H1 (cell line): Measurements from ENCODE around the gene ADAT3. TPM values are rescaled to one million over a fixed set of nuclear protein-coding genes. Genes with fewer than 3 reads are reported as not detected.

Source experiments
- CTCF ChIA-PET: fragments of 300-600 bp; sonication (Branson Sonifier 250); formaldehyde crosslinking; loops from one replicate; lab custom pipeline; 2021; ENCODE audit not compliant: partially characterized antibody; lab: Charles Lee
- POLR2A ChIA-PET: fragments of 300-600 bp; sonication (Branson Sonifier 250); formaldehyde crosslinking; loops from one replicate; lab custom pipeline; 2021; ENCODE audit warnings: inconsistent platforms; ENCODE audit not compliant: partially characterized antibody; lab: Charles Lee
- DNase-seq, 2 experiments: peaks; one replicate each; pipeline versions ENCODE4 v3.0.0 to v3.0.0-alpha.2; 2010 to 2022; ENCODE audit warnings: low spot score in 2 of 2, low read depth in 1 of 2, mixed read lengths in 1 of 2
- FAIRE-seq: peaks from 2 replicates; lab custom pipeline; 2011; peaks lifted over from hg19 to GRCh38; lab: Jason Lieb, UNC
- H2AFZ ChIP-seq: 2 replicates; pipeline ENCODE4 v1.8.1; 2012; ENCODE audit warnings: low read length, inconsistent platforms
- H2AK5ac ChIP-seq: 2 replicates; pipeline ENCODE4 v1.6.1; 2013; ENCODE audit warnings: low read depth, low read length
- H2BK120ac ChIP-seq: replicated peaks from 2 replicates; pipeline ENCODE3; 2013; ENCODE audit warnings: low read depth, low read length, inconsistent platforms
- H2BK12ac ChIP-seq: 2 replicates; pipeline ENCODE4 v1.6.1; 2013; ENCODE audit warnings: low read depth, low read length
- H2BK15ac ChIP-seq: 2 replicates; pipeline ENCODE4 v1.6.1; 2013; ENCODE audit warnings: low read length
- H2BK20ac ChIP-seq: 2 replicates; pipeline ENCODE4 v1.6.1; 2013; ENCODE audit warnings: low read length
- H2BK5ac ChIP-seq: 2 replicates; pipeline ENCODE4 v1.6.1; 2013; ENCODE audit warnings: low read depth, low read length
- H3K14ac ChIP-seq: 2 replicates; pipeline ENCODE4 v1.6.1; 2013; ENCODE audit warnings: inconsistent platforms; ENCODE audit not compliant: insufficient read length
- H3K18ac ChIP-seq: 2 replicates; pipeline ENCODE4 v1.6.1; 2013; ENCODE audit warnings: low read length; ENCODE audit errors: extremely low read depth
- H3K23ac ChIP-seq: 2 replicates; pipeline ENCODE4 v1.6.1; 2013; ENCODE audit warnings: inconsistent platforms; ENCODE audit not compliant: insufficient read length
- H3K23me2 ChIP-seq: 2 replicates; pipeline ENCODE4 v1.6.1; 2013; ENCODE audit warnings: low read depth, low read length
- H3K27ac ChIP-seq: 2 replicates; pipeline ENCODE4 v1.6.1; 2011; ENCODE audit warnings: low read depth, low read length, inconsistent platforms
- H3K27me3 ChIP-seq, 4 experiments: replicated peaks in 1 of 4; 1 replicate in 1 of 4; 2 replicates in 3 of 4; pipeline versions ENCODE4 v1.6.1 to v1.8.1; 2011 to 2013; ENCODE audit warnings: low read length in 3 of 4, mild to moderate bottlenecking in 3 of 4, inconsistent platforms in 2 of 4, mixed read lengths in 2 of 4, moderate library complexity in 1 of 4; ENCODE audit not compliant: control insufficient read depth in 3 of 4, insufficient read depth in 3 of 4; ENCODE audit errors: extremely low read depth in 1 of 4
- H3K36me3 ChIP-seq, 4 experiments: 2 replicates each; pipeline versions ENCODE4 v1.6.1 to v1.8.1; 2011 to 2013; ENCODE audit warnings: mild to moderate bottlenecking in 4 of 4, low read length in 3 of 4, moderate library complexity in 2 of 4, control low read depth in 1 of 4, inconsistent platforms in 1 of 4; ENCODE audit not compliant: insufficient read depth in 4 of 4, control insufficient read depth in 2 of 4
- H3K4ac ChIP-seq: replicated peaks from 2 replicates; pipeline ENCODE3; 2013; ENCODE audit warnings: low read length, low read depth, mixed read lengths, inconsistent platforms; ENCODE audit not compliant: insufficient read length
- H3K4me1 ChIP-seq, 4 experiments: replicated peaks in 1 of 4; 1 replicate in 1 of 4; 2 replicates in 3 of 4; pipeline versions ENCODE4 v1.6.1 to v1.8.1; 2011 to 2013; ENCODE audit warnings: low read length in 3 of 4, inconsistent platforms in 2 of 4, mixed read lengths in 1 of 4; ENCODE audit not compliant: insufficient read depth in 4 of 4, control insufficient read depth in 3 of 4
- H3K4me2 ChIP-seq, 2 experiments: 2 replicates each; pipeline versions ENCODE4 v1.6.1 to v1.8.1; 2011 to 2013; ENCODE audit warnings: low read depth in 2 of 2, low read length in 2 of 2, control low read depth in 1 of 2, inconsistent platforms in 1 of 2, mild to moderate bottlenecking in 1 of 2; ENCODE audit not compliant: insufficient read depth in 1 of 2
- H3K4me3 ChIP-seq, 4 experiments: fragments of 200-600, 300-600 bp in 1 of 4; sonication (generic), shearing (Covaris generic), sonication (Bioruptor Twin) in 1 of 4; 2 replicates each; pipeline versions ENCODE4 v1.5.1 to v1.8.1; 2011 to 2016; ENCODE audit warnings: low read length in 4 of 4, low read depth in 3 of 4, control low read depth in 2 of 4, inconsistent platforms in 2 of 4, mild to moderate bottlenecking in 2 of 4, mixed read lengths in 1 of 4, moderate library complexity in 1 of 4; ENCODE audit not compliant: insufficient read depth in 2 of 4; ENCODE audit errors: extremely low read depth in 1 of 4
- H3K56ac ChIP-seq: replicated peaks from 2 replicates; pipeline ENCODE3; 2013; ENCODE audit warnings: low read depth, mild to moderate bottlenecking, mixed read lengths, low read length, inconsistent platforms; ENCODE audit not compliant: insufficient read length
- H3K79me1 ChIP-seq: 2 replicates; pipeline ENCODE4 v1.6.1; 2013; ENCODE audit warnings: low read depth, low read length, control low read depth
- H3K79me2 ChIP-seq, 2 experiments: 2 replicates each; pipeline versions ENCODE4 v1.6.1 to v1.8.1; 2012 to 2013; ENCODE audit warnings: low read length in 2 of 2, mild to moderate bottlenecking in 2 of 2, inconsistent platforms in 1 of 2; ENCODE audit not compliant: insufficient read depth in 2 of 2, control insufficient read depth in 1 of 2
- H3K9ac ChIP-seq, 4 experiments: replicated peaks in 1 of 4; 1 replicate in 1 of 4; 2 replicates in 3 of 4; pipeline versions ENCODE4 v1.6.1 to v1.8.1; 2011 to 2013; ENCODE audit warnings: low read depth in 3 of 4, low read length in 3 of 4, control low read depth in 2 of 4, mild to moderate bottlenecking in 2 of 4, moderate library complexity in 2 of 4, inconsistent platforms in 1 of 4; ENCODE audit errors: extremely low read depth in 1 of 4
- H3K9me3 ChIP-seq, 2 experiments: 2 replicates each; pipeline versions ENCODE4 v1.6.1 to v1.8.1; 2012 to 2013; ENCODE audit warnings: mild to moderate bottlenecking in 2 of 2, moderate library complexity in 2 of 2, control low read depth in 1 of 2, inconsistent platforms in 1 of 2, low read depth in 1 of 2, low read length in 1 of 2, mixed read lengths in 1 of 2; ENCODE audit not compliant: insufficient read depth in 2 of 2
- H4K20me1 ChIP-seq, 2 experiments: replicated peaks in 1 of 2; 2 replicates each; pipeline versions ENCODE3 to v1.8.1; 2011 to 2013; ENCODE audit warnings: inconsistent platforms in 2 of 2, low read length in 2 of 2, mild to moderate bottlenecking in 1 of 2; ENCODE audit not compliant: insufficient read depth in 2 of 2, control insufficient read depth in 1 of 2
- H4K5ac ChIP-seq: 2 replicates; pipeline ENCODE4 v1.6.1; 2013; ENCODE audit warnings: low read length, low read depth, mixed read lengths, inconsistent platforms; ENCODE audit not compliant: insufficient read length
- H4K8ac ChIP-seq: 2 replicates; pipeline ENCODE4 v1.8.0; 2013; ENCODE audit warnings: mild to moderate bottlenecking, moderate library complexity, low read length, inconsistent platforms; ENCODE audit not compliant: insufficient read depth; ENCODE audit errors: extremely low read depth
- H4K91ac ChIP-seq: replicated peaks from 2 replicates; pipeline ENCODE3; 2013; ENCODE audit warnings: low read length, mixed read lengths, inconsistent platforms; ENCODE audit not compliant: insufficient read length
- CBX8 ChIP-seq: fragments of 300-800, 300-1000 bp; sonication (generic); IDR thresholded peaks from 2 replicates; pipeline ENCODE4 v1.7.1; 2016; ENCODE audit warnings: low read depth, low read length, borderline replicate concordance
- CEBPB ChIP-seq: IDR thresholded peaks from 2 replicates; pipeline ENCODE4 v1.6.1; 2012; ENCODE audit warnings: low read depth, low read length
- EZH2 ChIP-seq: fragments of 200-600 bp; sonication (generic); IDR thresholded peaks from 2 replicates; pipeline ENCODE4 v1.7.1; 2012; ENCODE audit warnings: low read depth, mild to moderate bottlenecking, moderate library complexity, low read length, inconsistent platforms; ENCODE audit not compliant: severe bottlenecking
- FOSL1 ChIP-seq: IDR thresholded peaks from 2 replicates; pipeline ENCODE4 v1.6.1; 2011; ENCODE audit warnings: mild to moderate bottlenecking, low read depth, low read length, moderate library complexity; ENCODE audit not compliant: insufficient read depth
- GABPA ChIP-seq: IDR thresholded peaks from 2 replicates; pipeline ENCODE4 v1.6.1; 2011; ENCODE audit warnings: mild to moderate bottlenecking, low read length, moderate library complexity, borderline replicate concordance; ENCODE audit not compliant: insufficient read depth
- MAFK ChIP-seq: IDR thresholded peaks from 2 replicates; pipeline ENCODE4 v1.6.1; 2012; ENCODE audit warnings: low read depth, mild to moderate bottlenecking, improper control_type of control experiment, low read length
- NANOG ChIP-seq: IDR thresholded peaks from 2 replicates; pipeline ENCODE4 v1.6.1; 2011; ENCODE audit warnings: low read length, low read depth, mild to moderate bottlenecking, inconsistent platforms; ENCODE audit not compliant: insufficient read depth, poor library complexity, severe bottlenecking
- NRF1 ChIP-seq: IDR thresholded peaks from 2 replicates; pipeline ENCODE4 v1.6.1; 2011; ENCODE audit warnings: mild to moderate bottlenecking, low read depth, low read length, improper control_type of control experiment
- PHF8 ChIP-seq: fragments of 200-600 bp; sonication (generic); conservative IDR thresholded peaks from 2 replicates; pipeline ENCODE4 v1.7.1; 2012; ENCODE audit warnings: low read depth, mild to moderate bottlenecking, inconsistent platforms, low read length, moderate library complexity
- POU5F1 ChIP-seq: IDR thresholded peaks from 2 replicates; pipeline ENCODE4 v1.6.1; 2011; ENCODE audit warnings: low read depth, mild to moderate bottlenecking, low read length, moderate library complexity
- TBP ChIP-seq: IDR thresholded peaks from 2 replicates; pipeline ENCODE4 v1.6.1; 2011; ENCODE audit warnings: low read depth, low read length, improper control_type of control experiment
- TCF12 ChIP-seq: IDR thresholded peaks from 2 replicates; pipeline ENCODE4 v1.6.1; 2011; ENCODE audit warnings: low read depth, mild to moderate bottlenecking, low read length
- WGBS, 2 experiments: shearing (Covaris generic) in 1 of 2; methylation state at CpG; one replicate each; pipeline versions ENCODE4 v1.1.6 to v1.1.7; 2013 to 2015; ENCODE audit warnings: low lambda C conversion rate in 2 of 2, mixed read lengths in 2 of 2, inconsistent platforms in 1 of 2, low coverage in 1 of 2, missing lambda C conversion rate in 1 of 2; ENCODE audit not compliant: insufficient replicate concordance in 2 of 2, insufficient coverage in 1 of 2, insufficient read length in 1 of 2; ENCODE audit errors: extremely low coverage in 1 of 2, missing lambda C conversion rate in 1 of 2; 5-methylcytosine and 5-hydroxymethylcytosine counted together
- polyA plus RNA-seq, 7 experiments: library from polyadenylated mRNA; depleted of rRNA in 3 of 7; stranded (reverse) in 5 of 7; unstranded in 2 of 7; fragments of >200 nt in 5 of 7; fragments of 200-250 nt in 2 of 7; gene quantifications; 1 replicate in 5 of 7; 2 replicates in 1 of 7; 4 replicates in 1 of 7; pipeline versions ENCODE4 v1.2.1 to v1.2.3, GENCODE V29; 2011 to 2013; ENCODE audit warnings: missing spikeins in 2 of 7, mixed read lengths in 2 of 7
- total RNA-seq: library from RNA; stranded (reverse); fragmentation: NEBNext Ultra II Directional; extraction: Animal tissue kit (Norgen Biotek cat#: 25700); gene quantifications from 2 replicates; pipeline ENCODE4 v1.2.1, GENCODE V29; 2021

The ADAT3 gene
- total and polyA plus RNA-seq, 2 of the 8 experiments (the other 6 are each of a cell fraction or from before 2014, with no cell fraction given), result 5.4 to 10.8 TPM

- no peak overlapping the region for H2AFZ ChIP-seq
- peaks cover 39 to 49% of the 10 kb centered on the region in 2 experiments for H4K20me1 ChIP-seq
- no peak overlapping the region for H3K27ac ChIP-seq
- H3K23ac ChIP-seq, result no peak overlapping the region
- H3K9me3 ChIP-seq, result no peaks in the 10 kb centered on the region
- H4K8ac ChIP-seq, result no peak overlapping the region
- H3K18ac ChIP-seq, result no peak overlapping the region
- TF ChIP-seq NANOG (no peak), NRF1 (no peak), FOSL1 (no peak), POU5F1 (no peak), GABPA (no peak), MAFK (no peak), TBP (no peak), CEBPB (no peak), EZH2 (no peak), PHF8 (no peak), TCF12 (no peak), CBX8 (no peak)
- peaks cover 22% of the 10 kb centered on the region for H3K79me1 ChIP-seq
- H4K91ac ChIP-seq, result no peak overlapping the region
- no peak overlapping the region for H3K4ac ChIP-seq
- no peak for FAIRE-seq
- no peaks in the 10 kb centered on the region for H3K36me3 ChIP-seq
- 72% methylated on average over 8 of the region's 10 CpGs; no CpG with 5 or more reads in 1 of the 2 experiments for WGBS, 2 experiments
- H4K5ac ChIP-seq, result no peak overlapping the region
- H3K14ac ChIP-seq, result no peak overlapping the region
- H3K27me3 ChIP-seq, result peaks cover 0 to 15% (median 6%) of the 10 kb centered on the region in 4 experiments; a peak in 5 of 7 replicates
- no peak overlapping the region for H2BK5ac ChIP-seq
- no peak overlapping the region for H3K9ac ChIP-seq
- ChIA-PET POLR2A (interaction anchor here (0.9 to 1.1 kb wide), 3 partner anchors 17 to 525 kb away, joined by 3 to 4 read pairs (median 3); no protein-coding TSS in a partner anchor), CTCF (interaction anchor here (0.8 to 2.3 kb wide), 8 partner anchors 9 to 392 kb away, joined by 3 to 18 read pairs (median 6); partner anchors contain the start of gene REXO1)
- H2BK12ac ChIP-seq, result peak overlapping the region; percentile 12; the same call in 1 of the 2 replicates
- no peak overlapping the region for H2BK15ac ChIP-seq
- H2BK120ac ChIP-seq, result no peak overlapping the region
- H3K4me1 ChIP-seq, result peaks cover 0 to 67% (median 54%) of the 10 kb centered on the region in 4 experiments; a peak in 6 of 7 replicates
- peak overlapping the region; percentile 90 to 95; a peak in 2 of 4 replicates for H3K4me2 ChIP-seq
- no peak overlapping the region for H2AK5ac ChIP-seq
- no peak overlapping the region for H3K56ac ChIP-seq
- no peak for DNase-seq
- H3K4me3 ChIP-seq, result peak overlapping the region in 1 of 4 experiments; percentile 84; a peak in 1 of 8 replicates
- H2BK20ac ChIP-seq, result no peak overlapping the region
- peaks cover 18 to 71% of the 10 kb centered on the region in 2 experiments; a peak in 3 of 4 replicates for H3K79me2 ChIP-seq
- H3K23me2 ChIP-seq, result peaks cover 12% of the 10 kb centered on the region; the same call in 1 of the 2 replicates
These were observed 46.7 kb upstream of the ADAT3 start for GRCh38 chr19:1858412-1859081.
